Gastroesophageal sphincter (tissue), 4 donors: ENCODE measurements around the gene PRSS3. TPM values are rescaled to one million over a fixed set of nuclear protein-coding genes. Genes with fewer than 3 reads are reported as not detected.

Experiments used
- ATAC-seq: fragments of 150-250 bp; one replicate; pipeline ENCODE4 v1.9.1; 2016; ENCODE audit warnings: mild to moderate bottlenecking, moderate library complexity
- H3K27ac ChIP-seq, 4 donors: fragments of 200-600 bp; sonication (generic) in 3 of 4; 1 replicate in 3 of 4; 2 replicates in 1 of 4; pipeline ENCODE4 v1.5.1; 2016 to 2019
- H3K27me3 ChIP-seq: fragments of 200-600 bp; sonication (generic); one replicate; pipeline ENCODE4 v1.5.1; 2019
- H3K36me3 ChIP-seq, 2 donors: fragments of 200-600 bp; sonication (generic); one replicate each; pipeline ENCODE4 v1.5.1; 2019; ENCODE audit warnings: control low read depth in 1 of 2
- H3K4me1 ChIP-seq, 3 donors: fragments of 200-600 bp; sonication (generic); 1 replicate in 2 of 3; 2 replicates in 1 of 3; pipeline ENCODE4 v1.5.1; 2016 to 2019; ENCODE audit warnings: control low read depth in 2 of 3
- H3K4me3 ChIP-seq, 2 donors: fragments of 200-600 bp; sonication (generic); one replicate each; pipeline ENCODE4 v1.5.1; 2019; ENCODE audit warnings: mild to moderate bottlenecking in 1 of 2, moderate library complexity in 1 of 2
- H3K9me3 ChIP-seq, 3 donors: fragments of 200-600 bp; sonication (generic); one replicate each; pipeline ENCODE4 v1.5.1; 2017 to 2019; ENCODE audit warnings: control low read depth in 2 of 3
- EP300 ChIP-seq: sonication (generic); formaldehyde crosslinking; IDR thresholded peaks from one replicate; pipeline ENCODE4 v1.6.1; 2017; ENCODE audit warnings: antibody characterized with exemption, mild to moderate bottlenecking
- POLR2A ChIP-seq, 2 donors: fragments of 450-650 bp; IDR thresholded peaks; one replicate each; pipeline ENCODE4 v1.6.1; 2017; ENCODE audit warnings: antibody characterized with exemption in 2 of 2, mild to moderate bottlenecking in 2 of 2, moderate library complexity in 1 of 2
- POLR2AphosphoS5 ChIP-seq: sonication (generic); formaldehyde crosslinking; IDR thresholded peaks from one replicate; pipeline ENCODE4 v1.6.1; 2017; ENCODE audit warnings: antibody characterized with exemption
- WGBS, 2 donors: methylation state at CpG; one replicate each; pipeline ENCODE4 v1.1.5; 2018; ENCODE audit warnings: low coverage in 1 of 2; 5-methylcytosine and 5-hydroxymethylcytosine counted together
- total RNA-seq, 4 donors: library from RNA; depleted of rRNA; stranded (reverse); fragments of >200 nt; gene quantifications; one replicate each; pipeline ENCODE4 v1.1.0, GENCODE V29; 2016
- TF ChIP-seq, protein P1 (sequence below), 4 experiments: fragments of 200-600 bp in 2 of 4; fragments of 450-650 bp in 2 of 4; sonication (generic) in 1 of 4; IDR thresholded peaks; one replicate each; pipeline ENCODE4 v1.5.1; 2017 to 2019; ENCODE audit warnings: antibody characterized with exemption in 4 of 4, mild to moderate bottlenecking in 2 of 4, moderate library complexity in 2 of 4

The PRSS3 gene
- total RNA-seq, 4 donors from 2014 or later = 1.2 to 3.6 (median 2.2) TPM; not detected in 1

GRCh38 chr9:33809506-33809905 lies 14.1 kb downstream of the PRSS3 start:
- no peak overlapping the region for H3K27ac ChIP-seq
- no peak for TF ChIP-seq POLR2A (IDR thresholded peaks at IDR 0.05)
- TF ChIP-seq EP300 = no peak
- no peak for TF ChIP-seq POLR2AphosphoS5
- TF ChIP-seq, protein P1, sequence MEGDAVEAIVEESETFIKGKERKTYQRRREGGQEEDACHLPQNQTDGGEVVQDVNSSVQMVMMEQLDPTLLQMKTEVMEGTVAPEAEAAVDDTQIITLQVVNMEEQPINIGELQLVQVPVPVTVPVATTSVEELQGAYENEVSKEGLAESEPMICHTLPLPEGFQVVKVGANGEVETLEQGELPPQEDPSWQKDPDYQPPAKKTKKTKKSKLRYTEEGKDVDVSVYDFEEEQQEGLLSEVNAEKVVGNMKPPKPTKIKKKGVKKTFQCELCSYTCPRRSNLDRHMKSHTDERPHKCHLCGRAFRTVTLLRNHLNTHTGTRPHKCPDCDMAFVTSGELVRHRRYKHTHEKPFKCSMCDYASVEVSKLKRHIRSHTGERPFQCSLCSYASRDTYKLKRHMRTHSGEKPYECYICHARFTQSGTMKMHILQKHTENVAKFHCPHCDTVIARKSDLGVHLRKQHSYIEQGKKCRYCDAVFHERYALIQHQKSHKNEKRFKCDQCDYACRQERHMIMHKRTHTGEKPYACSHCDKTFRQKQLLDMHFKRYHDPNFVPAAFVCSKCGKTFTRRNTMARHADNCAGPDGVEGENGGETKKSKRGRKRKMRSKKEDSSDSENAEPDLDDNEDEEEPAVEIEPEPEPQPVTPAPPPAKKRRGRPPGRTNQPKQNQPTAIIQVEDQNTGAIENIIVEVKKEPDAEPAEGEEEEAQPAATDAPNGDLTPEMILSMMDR (IDR thresholded peaks at IDR 0.05) = no peak
- no peaks in the 10 kb centered on the region for H3K27me3 ChIP-seq
- no peaks in the 10 kb centered on the region for H3K9me3 ChIP-seq
- 100% methylated on average over 1 of the region's 1 CpG; no CpG with 5 or more reads in 1 of the 2 donors for WGBS, 2 donors
- no peak for ATAC-seq
- no peak overlapping the region for H3K4me3 ChIP-seq
- peaks cover 6 to 15% (median 7%) of the 10 kb centered on the region in 3 donors for H3K4me1 ChIP-seq
- H3K36me3 ChIP-seq = no peaks in the 10 kb centered on the region

DNA sequence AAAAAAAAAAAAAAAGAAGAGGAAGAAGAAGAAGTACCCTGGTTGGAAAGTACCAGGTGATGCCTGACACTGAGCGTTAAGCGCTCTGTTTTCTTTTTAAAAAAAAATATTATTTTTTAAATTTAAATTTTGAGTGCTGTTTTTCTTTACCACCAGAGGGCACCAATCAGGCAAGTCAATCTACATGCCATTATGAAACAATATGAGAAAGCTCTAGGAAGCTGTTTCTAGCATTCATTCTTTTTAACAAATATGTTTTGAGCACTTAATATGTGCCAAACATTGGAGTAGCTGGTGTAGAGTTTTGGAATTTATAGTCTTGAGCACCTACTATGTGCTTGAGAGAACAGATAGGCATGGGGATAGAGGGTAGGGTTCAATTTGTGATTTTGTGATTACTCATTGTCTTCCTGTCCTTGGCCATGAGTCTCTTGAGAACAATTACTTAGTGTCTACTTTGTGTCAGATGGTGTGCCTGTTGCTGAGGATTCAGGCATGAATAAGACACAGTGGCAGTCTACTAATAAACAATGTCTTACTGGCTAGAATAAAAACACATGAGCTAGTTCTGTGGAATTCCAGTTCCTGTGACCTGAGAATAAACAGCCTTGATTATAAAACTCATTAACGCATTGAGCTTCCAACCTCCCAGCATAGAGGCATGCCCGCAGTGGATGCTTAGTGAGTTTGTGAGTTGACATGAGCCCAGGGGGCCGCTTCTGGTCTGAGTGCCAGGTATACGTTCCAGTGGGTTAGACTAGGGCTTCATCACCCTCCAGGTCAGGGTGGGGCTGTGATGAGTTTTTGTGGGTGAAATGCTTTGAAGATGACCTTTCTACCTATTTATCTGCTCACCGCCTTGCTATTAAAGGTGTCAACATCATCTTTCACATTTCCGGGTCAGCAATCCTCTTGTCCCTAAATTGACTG lies 18.6 kb downstream of the PRSS3 start:
- ATAC-seq = no peak

DNA sequence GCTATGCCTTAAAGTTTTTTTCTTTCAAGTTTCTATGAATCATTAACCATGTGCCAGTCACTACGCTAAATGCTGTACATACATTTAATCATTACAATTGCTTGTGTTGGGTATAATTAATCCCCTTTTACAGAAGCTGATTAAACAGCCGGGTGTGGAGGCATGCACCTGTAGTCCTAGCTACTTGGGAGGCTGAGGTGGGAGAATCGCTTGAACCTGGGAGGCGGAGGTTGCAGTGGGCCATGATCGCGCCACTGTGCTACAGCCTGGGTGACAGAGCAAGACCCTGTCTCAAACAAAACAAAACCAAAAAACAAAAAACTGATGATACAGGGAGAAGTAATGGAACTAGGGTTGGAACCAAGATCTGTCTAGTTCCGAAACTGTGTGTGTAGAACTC lies 20.4 kb downstream of the PRSS3 start:
- Histone ChIP-seq H3K27ac (peak overlapping the region; percentile 95 to 99 (median 98)), H3K4me3 (no peak overlapping the region), H3K4me1 (peaks cover 10 to 57% (median 31%) of the 10 kb centered on the region in 3 donors), H3K36me3 (no peaks in the 10 kb centered on the region), H3K9me3 (no peaks in the 10 kb centered on the region), H3K27me3 (no peaks in the 10 kb centered on the region)
- 71 to 73% methylated on average over 2 to 4 of the region's 7 CpGs for whole genome bisulfite sequencing, 2 donors
- TF ChIP-seq POLR2AphosphoS5 (no peak), POLR2A (IDR thresholded peaks at IDR 0.05) (no peak), EP300 (no peak)
- TF ChIP-seq, protein P1 (IDR thresholded peaks at IDR 0.05) = no peak
- ATAC-seq = no peak

More for the DNA sequence above, 18.6 kb downstream of the PRSS3 start:
- no peaks in the 10 kb centered on the region for H3K36me3 ChIP-seq
- no peak overlapping the region for H3K4me3 ChIP-seq
- H3K4me1 ChIP-seq = peaks cover 7 to 39% (median 17%) of the 10 kb centered on the region in 3 donors
- H3K27me3 ChIP-seq = no peaks in the 10 kb centered on the region
- H3K9me3 ChIP-seq = no peaks in the 10 kb centered on the region
- WGBS, 2 donors = 47 to 57% methylated on average over 8 of the region's 8 CpGs
- H3K27ac ChIP-seq = peak overlapping the region; percentile 66 to 99 (median 98)
- TF ChIP-seq, protein P1 (IDR thresholded peaks at IDR 0.05) = peak; percentile 73 to 84 (median 74)
- TF ChIP-seq POLR2A (IDR thresholded peaks at IDR 0.05) (no peak), POLR2AphosphoS5 (peak; percentile 75)

DNA sequence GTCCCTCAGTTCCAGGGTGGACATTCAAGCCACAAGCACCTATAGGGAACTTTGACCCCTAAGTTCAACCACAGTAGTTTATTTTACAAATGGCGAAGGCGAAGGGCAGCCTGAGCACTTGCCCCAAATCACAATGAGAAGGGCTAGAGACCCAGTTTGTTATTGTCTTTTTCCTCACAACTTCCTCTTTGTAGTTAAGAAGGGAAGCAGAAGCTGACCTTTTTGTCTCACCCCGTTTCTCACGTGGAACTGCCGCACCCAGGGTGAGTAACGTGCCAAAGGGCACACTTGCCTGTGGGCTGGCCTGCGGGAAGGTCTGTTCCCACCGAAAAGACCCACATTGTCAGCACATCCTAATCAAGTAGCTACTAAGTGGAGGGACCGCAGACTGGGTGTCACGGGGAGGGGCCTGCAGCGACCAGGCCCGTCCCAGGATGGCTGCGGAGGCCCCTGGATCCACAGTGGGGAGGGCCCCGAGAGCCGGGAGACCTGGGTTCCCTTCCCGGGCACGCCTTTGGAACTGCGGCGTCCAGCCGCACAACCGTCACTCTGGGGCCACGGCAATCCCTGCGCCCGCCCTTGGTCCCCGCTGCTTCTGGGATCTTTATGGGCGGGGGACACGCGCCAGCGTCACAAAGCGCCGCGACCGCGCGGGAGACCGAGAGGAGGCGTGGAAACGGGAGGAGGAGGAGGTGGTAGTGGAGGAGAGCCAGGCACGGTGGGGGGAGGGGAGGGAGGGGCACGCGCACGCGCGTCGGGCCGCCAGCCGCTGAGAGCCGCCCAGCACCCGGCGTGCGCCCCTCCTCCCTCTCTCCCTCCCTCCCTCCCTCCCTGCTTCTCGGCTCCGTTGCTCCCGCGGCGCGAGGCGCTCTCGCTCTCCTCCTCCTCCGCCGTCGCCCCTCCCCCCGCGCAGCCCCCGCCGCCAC lies 21.2 kb downstream of the PRSS3 start, which contains the start of gene UBE2R2:
TSS of gene UBE2R2 (plus strand) at position 834 of the 926 bp plus-strand sequence. CDS start 598 bp downstream, outside the sequence.
- 2 to 37% methylated on average over 2 to 12 of the region's 66 CpGs for WGBS, 2 donors
- Histone ChIP-seq H3K9me3 (no peaks in the 10 kb centered on the region), H3K27me3 (no peaks in the 10 kb centered on the region), H3K36me3 (no peaks in the 10 kb centered on the region), H3K4me3 (peak within 1 kb of the TSS; percentile 80 to 97), H3K27ac (peak within 1 kb of the TSS; percentile 95 to 99 (median 98)), H3K4me1 (peaks cover 10 to 65% (median 34%) of the 10 kb centered on the region in 3 donors)
- ATAC-seq = peak; percentile 89
- TF ChIP-seq, protein P1 (IDR thresholded peaks at IDR 0.05) = peak in 1 of 4 experiments; percentile 21
- TF ChIP-seq EP300 (no peak), POLR2AphosphoS5 (peak; percentile 59), POLR2A (IDR thresholded peaks at IDR 0.05) (peak in 1 of 2 donors; percentile 73)
